ENCODE data around the gene ZNF536.
"Not testable (repeated sequence)": the region's sequence is repeated elsewhere in the genome, so short reads cannot be mapped to it uniquely, and the experiment has no call there.

ZNF536 gene

DNA sequence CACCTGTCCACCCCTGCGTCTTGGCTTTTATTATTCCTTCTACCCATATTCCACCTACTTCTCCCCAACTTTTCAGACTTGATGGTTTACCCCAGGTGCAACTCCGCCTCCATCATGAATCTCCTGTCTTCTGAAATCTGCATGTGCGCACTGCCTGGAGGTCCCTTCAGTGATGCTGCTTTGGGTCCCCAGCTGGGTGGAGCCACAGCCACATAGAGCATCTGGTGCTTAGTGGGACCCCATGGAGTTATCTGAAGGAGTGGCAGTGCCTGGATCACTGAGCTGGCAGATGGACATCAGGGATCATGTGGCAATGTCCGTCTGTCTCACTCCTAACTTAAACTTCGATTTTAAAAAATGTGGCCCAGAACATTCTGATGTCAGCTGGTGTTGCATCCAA, 13.5 kb downstream of the ZNF536 start:
- Mint-ChIP-seq H3K27ac (no peak overlapping the region), H3K4me1 (no peaks in the 10 kb centered on the region), H3K9me3 (peaks cover 2% of the 10 kb centered on the region), H3K4me3 (no peak overlapping the region), H3K27me3 (peaks cover 3% of the 10 kb centered on the region), H3K36me3 (no peaks in the 10 kb centered on the region)
- CTCF ChIA-PET: no interaction called here
- no peak for DNase-seq

DNA sequence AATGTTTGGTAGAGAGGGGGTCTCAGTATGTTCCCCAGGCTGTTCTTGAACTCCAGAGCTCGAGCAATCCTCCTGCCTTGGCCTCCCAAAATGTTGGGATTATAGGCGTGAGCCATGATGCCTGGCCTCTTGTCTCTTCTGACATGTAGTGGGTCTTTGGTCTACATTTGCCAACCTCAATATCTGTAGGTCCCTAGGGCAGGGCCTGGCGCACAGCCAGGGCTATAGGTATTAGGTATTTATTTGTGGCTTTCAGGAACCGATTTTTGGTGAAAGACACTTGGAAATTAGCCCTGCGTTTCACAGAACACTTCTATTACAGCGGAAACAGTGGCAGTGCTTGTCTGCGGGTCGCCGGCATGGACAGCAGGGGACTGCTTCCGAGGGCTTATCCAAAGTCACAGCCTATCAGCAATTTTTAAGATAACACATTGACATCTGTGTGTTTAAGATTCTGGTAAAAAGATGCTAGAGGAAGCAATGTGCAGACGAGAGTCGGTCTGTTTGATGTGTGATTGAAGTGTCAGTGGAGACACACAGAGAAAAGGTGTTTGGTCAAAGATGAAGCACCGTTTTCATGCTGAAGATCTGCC, 14.5 kb downstream of the ZNF536 start:
- DNase-seq: no peak
- CTCF ChIA-PET: no interaction called here
- no peaks in the 10 kb centered on the region for H3K36me3 Mint-ChIP-seq
- no peaks in the 10 kb centered on the region for H3K4me1 Mint-ChIP-seq
- peaks cover 2% of the 10 kb centered on the region for H3K9me3 Mint-ChIP-seq
- no peak overlapping the region for H3K4me3 Mint-ChIP-seq
- H3K27me3 Mint-ChIP-seq: peaks cover 3% of the 10 kb centered on the region
- H3K27ac Mint-ChIP-seq: no peak overlapping the region

DNA sequence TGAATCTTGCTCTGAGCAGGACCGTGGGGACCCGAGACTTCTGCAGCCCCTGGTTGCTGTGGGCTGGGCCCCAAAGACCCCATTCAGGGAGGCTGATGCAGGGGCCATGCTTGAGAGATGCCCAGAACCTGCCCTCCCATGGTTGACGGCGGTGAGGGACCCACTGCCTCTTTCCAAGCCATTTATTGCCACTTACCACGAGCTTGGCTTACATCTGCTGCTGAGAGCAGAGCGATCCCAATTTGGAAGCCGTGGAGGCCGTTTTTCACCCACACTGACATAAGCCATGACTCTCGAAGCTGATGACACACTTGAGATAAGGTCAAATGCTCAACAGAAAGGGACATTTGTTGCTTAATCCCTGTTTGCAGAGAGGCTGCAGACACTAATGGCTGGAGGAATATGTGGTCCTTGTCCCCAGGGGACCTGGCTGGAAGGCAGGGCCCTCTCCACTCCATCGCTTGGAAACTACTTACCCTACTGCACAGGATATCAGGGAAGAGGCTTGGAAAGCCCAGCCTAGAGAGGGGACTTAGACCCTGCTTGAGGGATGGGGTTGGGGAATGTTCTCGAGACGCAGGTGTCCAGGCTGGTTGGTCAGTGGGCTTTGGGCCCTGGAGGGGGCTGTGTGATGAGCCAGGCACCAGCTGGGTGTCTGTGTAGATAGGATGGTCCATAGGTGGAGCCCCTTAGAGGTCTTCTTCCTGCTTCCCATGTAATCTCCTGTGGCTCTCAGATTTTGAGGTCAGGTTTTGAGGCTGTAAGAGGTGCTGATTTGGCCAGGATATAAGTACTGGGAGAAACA, 15.3 kb downstream of the ZNF536 start:
- CTCF ChIA-PET: no interaction called here
- Mint-ChIP-seq H3K9me3 (peaks cover 2% of the 10 kb centered on the region), H3K27ac (no peak overlapping the region), H3K4me3 (no peak overlapping the region), H3K27me3 (peaks cover 8% of the 10 kb centered on the region), H3K4me1 (no peaks in the 10 kb centered on the region), H3K36me3 (no peaks in the 10 kb centered on the region)
- DNase-seq: no peak

DNA sequence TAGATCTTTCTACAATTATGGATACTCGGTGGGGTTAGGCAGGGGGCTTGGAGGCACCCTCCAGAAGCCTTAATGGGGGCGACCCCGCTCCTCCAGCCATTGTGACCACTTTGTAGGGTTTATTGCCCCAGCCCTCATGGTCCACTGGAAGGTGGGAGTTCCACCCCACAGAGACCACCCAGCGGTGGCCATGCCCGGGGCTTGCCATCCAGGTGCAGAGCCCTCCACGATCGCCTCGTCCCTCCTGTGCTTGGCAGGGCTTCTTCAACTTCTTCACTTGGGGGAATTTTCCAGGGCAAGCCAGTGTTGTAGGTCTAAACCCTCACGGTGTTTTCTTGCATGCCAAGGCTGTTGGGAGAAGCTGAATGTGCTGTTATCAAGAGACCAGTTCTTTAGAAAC, 16.1 kb downstream of the ZNF536 start:
- DNase-seq: no peak
- Mint-ChIP-seq H3K27ac (no peak overlapping the region), H3K36me3 (no peaks in the 10 kb centered on the region), H3K4me1 (no peaks in the 10 kb centered on the region), H3K4me3 (no peak overlapping the region), H3K27me3 (peaks cover 8% of the 10 kb centered on the region), H3K9me3 (peaks cover 2% of the 10 kb centered on the region)
- CTCF ChIA-PET: no interaction called here

DNA sequence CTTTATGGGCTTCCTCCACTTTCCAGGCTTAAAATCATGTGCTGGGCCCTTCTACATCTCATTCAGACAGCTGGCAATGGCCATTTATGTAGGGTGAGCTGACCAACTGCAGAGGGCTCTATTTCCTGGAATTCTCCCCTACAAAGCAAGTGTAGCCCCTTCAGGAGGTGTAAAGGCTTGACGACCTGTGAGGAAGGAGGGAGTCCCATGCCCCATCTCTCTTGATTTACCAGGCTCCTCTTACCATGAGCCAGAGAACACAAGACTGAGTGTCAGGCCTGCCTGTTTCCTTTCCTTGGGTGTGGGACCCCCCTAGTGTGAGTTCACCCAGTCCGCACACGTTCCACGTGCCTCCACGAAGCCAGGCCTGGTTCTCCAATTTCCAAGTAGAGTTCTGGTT, 16.6 kb downstream of the ZNF536 start:
- H3K27me3 Mint-ChIP-seq: peaks cover 6% of the 10 kb centered on the region

GRCh38 chr19:30390356-30390988, 18.3 kb downstream of the ZNF536 start:
- Mint-ChIP-seq H3K36me3 (no peaks in the 10 kb centered on the region), H3K9me3 (peaks cover 2% of the 10 kb centered on the region), H3K4me3 (no peak overlapping the region), H3K27ac (no peak overlapping the region), H3K27me3 (peaks cover 6% of the 10 kb centered on the region), H3K4me1 (no peaks in the 10 kb centered on the region)
- DNase-seq: no peak
- CTCF ChIA-PET: no interaction called here

More for the DNA sequence above, 16.6 kb downstream of the ZNF536 start:
- no peak for DNase-seq
- Mint-ChIP-seq H3K36me3 (no peaks in the 10 kb centered on the region), H3K27ac (no peak overlapping the region), H3K9me3 (peaks cover 2% of the 10 kb centered on the region), H3K4me1 (no peaks in the 10 kb centered on the region), H3K4me3 (no peak overlapping the region)
- CTCF ChIA-PET: no interaction called here

GRCh38 chr19:30391052-30391451, 18.9 kb downstream of the ZNF536 start:
- H3K4me1 Mint-ChIP-seq: no peaks in the 10 kb centered on the region
- H3K9me3 Mint-ChIP-seq: peaks cover 2% of the 10 kb centered on the region
- no peak for DNase-seq
- peaks cover 6% of the 10 kb centered on the region for H3K27me3 Mint-ChIP-seq
- CTCF ChIA-PET: no interaction called here
- no peak overlapping the region for H3K4me3 Mint-ChIP-seq
- no peak overlapping the region for H3K27ac Mint-ChIP-seq
- H3K36me3 Mint-ChIP-seq: no peaks in the 10 kb centered on the region

GRCh38 chr19:30391554-30392551, 19.7 kb downstream of the ZNF536 start:
- CTCF ChIA-PET: no interaction called here
- Mint-ChIP-seq H3K4me3 (no peak overlapping the region), H3K27me3 (peaks cover 6% of the 10 kb centered on the region), H3K4me1 (no peaks in the 10 kb centered on the region), H3K27ac (no peak overlapping the region), H3K36me3 (no peaks in the 10 kb centered on the region), H3K9me3 (peaks cover 2% of the 10 kb centered on the region)
- DNase-seq: no peak

DNA sequence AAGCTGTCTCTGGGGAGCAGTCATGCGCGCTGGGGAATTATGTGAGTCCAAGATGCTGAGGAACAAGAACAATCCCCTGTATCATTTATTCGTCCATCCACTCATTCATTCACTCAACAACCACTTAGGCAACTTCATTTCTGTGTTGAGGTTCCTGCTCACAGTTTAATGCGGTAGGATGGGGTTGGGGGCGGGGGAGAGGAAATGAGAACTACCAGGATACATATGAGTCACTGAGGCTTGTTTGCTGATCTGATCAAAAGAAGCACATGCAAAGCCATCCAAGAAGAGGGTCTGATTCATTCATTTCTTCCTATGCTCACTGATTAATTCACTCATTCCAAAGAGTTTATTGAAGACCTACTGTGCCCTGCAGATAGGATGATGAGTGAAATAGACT, 20.9 kb downstream of the ZNF536 start:
- no peak for DNase-seq

DNA sequence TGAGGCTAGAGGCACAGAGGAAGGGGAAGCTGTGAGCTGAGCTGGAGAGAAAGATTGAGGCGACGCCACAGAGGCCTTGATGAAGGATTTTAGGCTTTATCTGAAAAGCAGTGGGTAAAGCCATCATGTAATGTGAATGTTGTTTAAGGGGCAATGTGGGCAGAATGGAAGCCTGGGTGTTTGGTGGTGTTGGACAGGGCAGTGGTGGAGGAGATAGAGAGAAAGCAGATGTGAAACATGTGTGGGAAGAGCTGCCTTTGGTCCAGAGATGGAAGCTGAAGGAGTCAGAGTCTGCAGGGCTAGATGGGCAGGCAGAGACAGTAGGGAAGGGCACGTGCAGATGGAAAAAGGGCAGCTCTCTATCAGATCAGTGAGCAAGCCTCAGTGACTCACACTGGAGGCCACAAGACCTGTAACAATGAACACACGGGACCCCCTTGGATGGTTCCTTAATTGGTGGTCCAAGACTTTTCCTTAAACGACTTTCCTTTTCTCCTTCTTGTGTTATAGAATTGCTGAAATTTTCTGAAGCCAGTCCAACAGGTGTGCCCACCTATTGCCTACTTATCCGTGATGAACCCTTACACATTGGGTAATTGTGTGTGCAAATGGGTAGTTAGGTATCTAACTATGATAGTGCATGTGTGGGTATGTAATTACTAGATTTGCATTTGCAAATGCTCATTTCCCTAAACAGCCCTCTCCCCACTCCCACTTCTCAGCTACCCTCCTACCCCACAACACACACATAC, 21.7 kb downstream of the ZNF536 start:
- Mint-ChIP-seq H3K4me1 (no peaks in the 10 kb centered on the region), H3K27me3 (peaks cover 6% of the 10 kb centered on the region), H3K36me3 (no peaks in the 10 kb centered on the region), H3K4me3 (no peak overlapping the region), H3K9me3 (peaks cover 3% of the 10 kb centered on the region), H3K27ac (no peak overlapping the region)
- CTCF ChIA-PET: no interaction called here
- no peak for DNase-seq

More for the DNA sequence above, 20.9 kb downstream of the ZNF536 start:
- H3K9me3 Mint-ChIP-seq: peaks cover 3% of the 10 kb centered on the region
- no peaks in the 10 kb centered on the region for H3K36me3 Mint-ChIP-seq
- CTCF ChIA-PET: no interaction called here
- H3K27ac Mint-ChIP-seq: no peak overlapping the region
- peaks cover 6% of the 10 kb centered on the region for H3K27me3 Mint-ChIP-seq
- H3K4me3 Mint-ChIP-seq: no peak overlapping the region
- no peaks in the 10 kb centered on the region for H3K4me1 Mint-ChIP-seq

DNA sequence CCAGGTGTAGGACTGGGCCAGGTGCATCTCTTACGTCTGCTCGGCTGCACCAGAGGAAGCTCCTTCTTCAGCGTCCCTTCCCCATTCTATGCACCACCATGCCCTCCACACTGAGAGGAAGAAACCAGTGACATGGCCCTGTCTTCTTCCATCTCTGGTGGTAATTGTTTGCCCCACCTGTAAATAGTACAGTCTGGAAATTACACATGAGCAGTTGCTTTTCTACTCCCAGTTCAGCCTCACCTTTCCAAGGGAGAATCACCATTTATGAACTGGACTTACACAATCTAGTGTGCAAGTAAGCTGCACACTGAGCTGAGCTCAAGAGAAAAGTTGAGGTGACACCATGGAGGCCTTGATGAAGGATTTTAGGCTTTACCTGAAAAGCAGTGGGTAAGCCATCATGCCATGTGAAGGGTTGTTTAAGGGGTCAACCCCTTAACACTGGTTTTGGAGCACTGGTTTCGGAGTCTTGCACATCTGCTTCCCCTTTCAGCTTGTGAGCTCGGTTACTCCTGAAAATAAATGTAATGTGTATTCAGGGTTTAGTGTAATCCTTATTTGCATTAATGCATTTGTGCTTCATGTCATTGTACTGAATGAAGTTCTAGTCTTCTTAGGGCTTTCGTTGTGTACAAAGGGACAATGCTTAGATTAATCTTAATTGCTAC, 22.4 kb downstream of the ZNF536 start:
- Mint-ChIP-seq H3K27ac (no peak overlapping the region), H3K9me3 (peaks cover 1% of the 10 kb centered on the region), H3K36me3 (no peaks in the 10 kb centered on the region), H3K4me1 (no peaks in the 10 kb centered on the region), H3K27me3 (peaks cover 6% of the 10 kb centered on the region), H3K4me3 (no peak overlapping the region)
- CTCF ChIA-PET: no interaction called here
- DNase-seq: no peak

- Mint-ChIP-seq H3K4me1 (no peaks in the 10 kb centered on the region), H3K4me3 (no peak overlapping the region), H3K27me3 (peaks cover 6% of the 10 kb centered on the region), H3K9me3 (peaks cover 1% of the 10 kb centered on the region), H3K27ac (no peak overlapping the region), H3K36me3 (no peaks in the 10 kb centered on the region)
- DNase-seq: no peak
- CTCF ChIA-PET: no interaction called here
Measured at GRCh38 chr19:30395283-30395682, 23.1 kb downstream of the ZNF536 start.

DNA sequence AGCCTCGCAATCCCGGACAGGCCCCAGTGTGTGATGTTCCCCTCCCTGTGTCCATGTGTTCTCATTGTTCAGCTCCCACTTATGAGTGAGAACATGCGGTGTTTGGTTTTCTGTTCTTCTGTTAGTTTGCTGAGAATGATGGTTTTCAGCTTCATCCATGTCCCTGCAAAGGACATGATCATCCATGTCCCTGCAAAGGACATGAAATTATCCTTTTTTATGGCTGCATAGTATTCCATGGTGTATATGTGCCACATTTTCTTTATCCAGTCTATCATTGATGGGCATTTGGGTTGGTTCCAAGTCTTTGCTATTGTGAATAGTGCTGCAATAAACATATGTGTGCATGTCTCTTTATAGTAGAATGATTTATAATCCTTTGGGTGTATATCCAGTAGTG, 26.4 kb downstream of the ZNF536 start:
- H3K27me3 Mint-ChIP-seq, CTCF ChIA-PET: not testable (repeated sequence)

More for the DNA sequence above, 26.4 kb downstream of the ZNF536 start:
- H3K36me3 Mint-ChIP-seq, H3K27ac Mint-ChIP-seq, H3K9me3 Mint-ChIP-seq, DNase-seq, H3K4me1 Mint-ChIP-seq, H3K4me3 Mint-ChIP-seq: not testable (repeated sequence)

All from activated naive CD4-positive, alpha-beta T cell treated with anti-CD3 and anti-CD28 coated beads, Interleukin-2, amount 10 ng/mL, durations not matched to agents 7 days and 5 days (primary cell).